ENCODE data around the gene WDR7.

Gene WDR7

GRCh38 chr18:56637176-56637575, 14.0 kb upstream of the WDR7 start:
- Histone ChIP-seq H3K9ac (ENCODE audit: low read length) (peak overlapping the region; percentile 98), H3K9me3 (replicated peaks; ENCODE audit: insufficient read depth, low read length) (no peaks in the 10 kb centered on the region), H3K36me3 (replicated peaks; ENCODE audit: insufficient read depth, low read length) (0 out of 2 replicates have a peak, but pooled peaks cover 7% of the 10 kb centered on the region), H3K4me1 (ENCODE audit: low read length) (0 out of 2 replicates have a peak, but pooled peaks cover 16% of the 10 kb centered on the region), H2AFZ (ENCODE audit: low read length) (no peak overlapping the region), H4K20me1 (ENCODE audit: insufficient read depth, low read length) (peaks cover 29% of the 10 kb centered on the region; the same call in 1 of the 2 replicates), H3K4me3 (ENCODE audit: low read length) (peak overlapping the region; percentile 99), H3K9me2 (replicated peaks; ENCODE audit: insufficient read depth, low read length) (no peaks in the 10 kb centered on the region), H3K4me2 (ENCODE audit: low read depth, low read length) (peak overlapping the region; percentile 85), H3K79me2 (ENCODE audit: low read length) (peaks cover 62% of the 10 kb centered on the region), H3K27me3 (replicated peaks; ENCODE audit: insufficient read depth, low read length) (no peaks in the 10 kb centered on the region), H3F3A (ENCODE audit: insufficient read depth, low read length) (peaks cover 12% of the 10 kb centered on the region; the same call in 1 of the 2 replicates), H3K27ac (ENCODE audit: low read length) (peak overlapping the region; percentile 90; the same call in 1 of the 2 replicates)
- DNase-seq: peak; percentile 13
- TF ChIP-seq EZH2 (optimal IDR thresholded peaks at IDR 0.05; ENCODE audit: low read depth, low read length) (no peak), CTCF (IDR thresholded peaks at IDR 0.05; ENCODE audit: low read length) (no peak), EZH2phosphoT487 (IDR thresholded peaks at IDR 0.05; ENCODE audit: low read length) (no peak)

GRCh38 chr18:56637711-56638231, 13.4 kb upstream of the WDR7 start:
- H2AFZ ChIP-seq (ENCODE audit: low read length): peak overlapping the region; percentile 75; the same call in 1 of the 2 replicates

DNA sequence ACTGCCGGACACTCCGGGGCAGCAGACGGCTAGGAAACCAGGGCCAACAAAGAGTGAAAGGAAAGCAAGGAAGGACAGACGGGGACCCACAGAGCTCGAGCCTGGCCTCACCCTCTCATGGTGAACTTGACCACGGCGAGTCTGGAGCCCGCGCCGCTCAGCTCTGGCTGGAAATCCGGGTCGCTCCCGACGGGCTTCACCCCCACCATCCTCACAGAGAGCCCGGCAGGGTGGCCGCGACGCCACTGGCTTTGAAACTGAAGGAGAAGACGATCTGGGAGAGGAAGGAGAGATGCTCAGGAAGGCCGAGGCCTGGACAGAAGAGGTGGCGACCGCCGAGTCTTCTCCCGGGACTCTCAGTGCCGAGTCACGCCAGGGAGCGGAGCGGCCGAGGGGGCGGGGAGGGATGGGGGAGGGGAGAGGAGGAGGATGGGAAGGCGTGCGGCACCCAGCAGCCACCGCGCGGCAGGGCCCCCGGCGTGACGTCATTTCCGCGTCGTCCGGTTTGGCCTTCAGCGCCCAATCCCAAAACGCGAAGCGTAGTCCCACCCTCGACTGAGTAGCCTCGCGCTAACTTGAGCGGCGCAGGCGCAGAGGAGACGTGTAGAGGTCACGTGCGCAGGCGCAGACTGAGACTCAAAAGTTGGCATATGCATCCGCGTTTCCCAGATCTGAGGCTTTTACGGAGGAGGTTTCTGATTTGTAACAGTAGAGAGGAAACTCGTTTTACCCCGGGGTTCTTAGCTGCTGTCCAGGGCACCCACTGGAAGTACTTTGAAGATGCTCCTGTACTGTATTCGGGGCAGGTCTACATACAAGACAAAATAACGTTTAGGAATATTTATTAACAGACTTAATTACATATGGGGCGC, 12.7 kb upstream of the WDR7 start, which contains the start of gene TXNL1:
Gene TXNL1 (minus strand): TSS at position 361 of the 872 bp plus-strand sequence. CDS start 152 bp downstream, at position 209.
- no peaks in the 10 kb centered on the region for H3K9me3 ChIP-seq (replicated peaks; ENCODE audit: insufficient read depth, low read length)
- H3K79me2 ChIP-seq (ENCODE audit: low read length): peaks cover 50% of the 10 kb centered on the region
- H3K9me2 ChIP-seq (replicated peaks; ENCODE audit: insufficient read depth, low read length): no peaks in the 10 kb centered on the region
- H3K4me2 ChIP-seq (ENCODE audit: low read depth, low read length): peak within 1 kb of the TSS; percentile 85
- H3K27ac ChIP-seq (ENCODE audit: low read length): peak within 1 kb of the TSS; percentile 90
- peaks cover 23% of the 10 kb centered on the region; the same call in 1 of the 2 replicates for H4K20me1 ChIP-seq (ENCODE audit: insufficient read depth, low read length)
- H3K9ac ChIP-seq (ENCODE audit: low read length): peak within 1 kb of the TSS; percentile 98
- H3K4me3 ChIP-seq (ENCODE audit: low read length): peak within 1 kb of the TSS; percentile 99
- H3K36me3 ChIP-seq (replicated peaks; ENCODE audit: insufficient read depth, low read length): 0 out of 2 replicates have a peak, but pooled peaks cover 3% of the 10 kb centered on the region
- H3K27me3 ChIP-seq (replicated peaks; ENCODE audit: insufficient read depth, low read length): no peaks in the 10 kb centered on the region
- peak within 1 kb of the TSS; percentile 75 for H2AFZ ChIP-seq (ENCODE audit: low read length)
- peak; percentile 100 for DNase-seq
- TF ChIP-seq EZH2phosphoT487 (IDR thresholded peaks at IDR 0.05; ENCODE audit: low read length) (no peak), CTCF (IDR thresholded peaks at IDR 0.05; ENCODE audit: low read length) (no peak), EZH2 (optimal IDR thresholded peaks at IDR 0.05; ENCODE audit: low read depth, low read length) (no peak)
- 0 out of 2 replicates have a peak, but pooled peaks cover 16% of the 10 kb centered on the region for H3K4me1 ChIP-seq (ENCODE audit: low read length)
- peaks cover 12% of the 10 kb centered on the region; the same call in 1 of the 2 replicates for H3F3A ChIP-seq (ENCODE audit: insufficient read depth, low read length)

More at GRCh38 chr18:56637711-56638231, 13.4 kb upstream of the WDR7 start:
- Histone ChIP-seq H3K4me2 (ENCODE audit: low read depth, low read length) (peak overlapping the region; percentile 85), H3K79me2 (ENCODE audit: low read length) (peaks cover 56% of the 10 kb centered on the region), H3K36me3 (replicated peaks; ENCODE audit: insufficient read depth, low read length) (0 out of 2 replicates have a peak, but pooled peaks cover 4% of the 10 kb centered on the region), H3K4me3 (ENCODE audit: low read length) (peak overlapping the region; percentile 99), H3K27ac (ENCODE audit: low read length) (peak overlapping the region; percentile 90), H3K4me1 (ENCODE audit: low read length) (0 out of 2 replicates have a peak, but pooled peaks cover 16% of the 10 kb centered on the region), H3K9me2 (replicated peaks; ENCODE audit: insufficient read depth, low read length) (no peaks in the 10 kb centered on the region), H3K9ac (ENCODE audit: low read length) (peak overlapping the region; percentile 98), H3K9me3 (replicated peaks; ENCODE audit: insufficient read depth, low read length) (no peaks in the 10 kb centered on the region), H4K20me1 (ENCODE audit: insufficient read depth, low read length) (peaks cover 24% of the 10 kb centered on the region; the same call in 1 of the 2 replicates), H3F3A (ENCODE audit: insufficient read depth, low read length) (peaks cover 12% of the 10 kb centered on the region; the same call in 1 of the 2 replicates), H3K27me3 (replicated peaks; ENCODE audit: insufficient read depth, low read length) (no peaks in the 10 kb centered on the region)
- TF ChIP-seq CTCF (IDR thresholded peaks at IDR 0.05; ENCODE audit: low read length) (no peak), EZH2 (optimal IDR thresholded peaks at IDR 0.05; ENCODE audit: low read depth, low read length) (no peak), EZH2phosphoT487 (IDR thresholded peaks at IDR 0.05; ENCODE audit: low read length) (no peak)
- peak; percentile 14 for DNase-seq
